GM13977 (cell line): ENCODE data around the gene RBM15B.
"Not testable (repeated sequence)": the region's sequence is repeated elsewhere in the genome, so short reads cannot be mapped to it uniquely, and the experiment has no call there.

Experiments used
- DNase-seq: peaks from one replicate; pipeline ENCODE4 v3.0.0; 2012; ENCODE audit warnings: low spot score
- CTCF ChIP-seq: IDR thresholded peaks from 2 replicates; pipeline ENCODE4 v1.5.1; 2012; ENCODE audit warnings: mild to moderate bottlenecking, control low read depth; ENCODE audit not compliant: insufficient read depth; ENCODE audit errors: extremely low read depth, missing control alignments
- in situ Hi-C: fragments of 300-500 bp; cut with MboI; formaldehyde crosslinking; loops from one replicate; pipeline ENCODE4 v1.12.0; 2022; ENCODE audit warnings: low sequenced_read_pairs, low pct_unique_long_range_greater_than_20kb, mixed read lengths, inconsistent platforms; ENCODE audit not compliant: unreplicated experiment

The RBM15B gene

GRCh38 chr3:51362476-51362875, 28.6 kb upstream of the RBM15B start:
- in situ Hi-C loops, result no loop called here
- no peak for DNase-seq
- TF ChIP-seq CTCF, result no peak

- in situ Hi-C loops, DNase-seq: not testable (repeated sequence)
Measured at GRCh38 chr3:51368276-51368675, 22.8 kb upstream of the RBM15B start.

- in situ Hi-C loops, result loop anchor here (10.0 kb wide), 1 partner anchor 407 kb away; no protein-coding TSS in a partner anchor
- TF ChIP-seq CTCF, result peak; percentile 72
- DNase-seq, result peak; percentile 65
Measured at GRCh38 chr3:51371943-51372557, 19.0 kb upstream of the RBM15B start.

- in situ Hi-C loops, result loop anchor here (10.0 kb wide), 1 partner anchor 409 kb away; no protein-coding TSS in a partner anchor
- TF ChIP-seq CTCF, result no peak
- DNase-seq, result no peak
Measured at GRCh38 chr3:51373658-51374421, 17.2 kb upstream of the RBM15B start.

GRCh38 chr3:51374456-51374855, 16.6 kb upstream of the RBM15B start:
- in situ Hi-C loops, result loop anchor here (10.0 kb wide), 1 partner anchor 410 kb away; no protein-coding TSS in a partner anchor
- no peak for DNase-seq
- TF ChIP-seq CTCF, result no peak

GRCh38 chr3:51375136-51375535, 15.9 kb upstream of the RBM15B start:
- no peak for DNase-seq
- in situ Hi-C loops, result loop anchor here (10.0 kb wide), 1 partner anchor 410 kb away; no protein-coding TSS in a partner anchor
- no peak for TF ChIP-seq CTCF

GRCh38 chr3:51375571-51375970, 15.5 kb upstream of the RBM15B start:
- no peak for DNase-seq
- in situ Hi-C loops, result loop anchor here (10.0 kb wide), 1 partner anchor 411 kb away; no protein-coding TSS in a partner anchor
- TF ChIP-seq CTCF, result no peak
